Measurements from ENCODE around the gene LCP1. TPM values are rescaled to one million over a fixed set of nuclear protein-coding genes. Genes with fewer than 3 reads are reported as not detected.

LCP1 gene
- polyA plus RNA-seq, 1 of the 3 experiments (the other 2 are of a cell fraction) = 0.03 TPM

GRCh38 chr13:46211483-46212351, 29.7 kb upstream of the LCP1 start, which contains the start of gene LRRC63:
LRRC63 (plus strand) TSS chr13:46211928; CDS start chr13:46213035, 1,107 bp downstream.
- CTCF ChIA-PET = interaction anchor here (0.9 to 1.1 kb wide), 2 partner anchors 78 to 85 kb away, joined by 3 read pairs; no protein-coding TSS in a partner anchor
- WGBS (ENCODE audit: low lambda C conversion rate) = 5% methylated on average over 14 of the region's 53 CpGs
- DNase-seq = peak; percentile 91

GRCh38 chr13:46211116-46211482, 29.1 kb upstream of the LCP1 start:
- ChIA-PET POLR2A (no interaction called here), CTCF (interaction anchor here (0.9 to 1.1 kb wide), 3 partner anchors 24 to 85 kb away, joined by 3 read pairs; no protein-coding TSS in a partner anchor)
- no peaks in the 10 kb centered on the region for H3K9me3 ChIP-seq
- peak overlapping the region; percentile 96 for H2AFZ ChIP-seq (ENCODE audit: low read depth)
- H3K4me1 ChIP-seq (ENCODE audit: control insufficient read depth in 1 of 2, insufficient read depth in 2 of 2, low read depth in 1 of 2, low read length in 1 of 2) = peaks cover 0 to 10% of the 10 kb centered on the region in 2 experiments; a peak in 2 of 4 replicates
- 28% methylated on average over 9 of the region's 9 CpGs for WGBS (ENCODE audit: low lambda C conversion rate)
- H3F3A ChIP-seq (replicated peaks; ENCODE audit: insufficient read depth) = no peaks in the 10 kb centered on the region
- H3K9ac ChIP-seq = peak overlapping the region; percentile 39; the same call in 1 of the 2 replicates
- H3K4me3 ChIP-seq (ENCODE audit: low read depth in 2 of 2, low read length in 1 of 2) = peak overlapping the region; percentile 50 to 86
- TF ChIP-seq RFX5 (IDR thresholded peaks at IDR 0.05; ENCODE audit: low read length) (no peak), RXRA (IDR thresholded peaks at IDR 0.05; ENCODE audit: borderline replicate concordance, low read depth) (no peak), JUND (IDR thresholded peaks at IDR 0.05) (no peak), POLR2AphosphoS5 (IDR thresholded peaks at IDR 0.05; ENCODE audit: low read depth, low read length) (no peak), RCOR1 (IDR thresholded peaks at IDR 0.05; ENCODE audit: low read length) (no peak), SMC3 (IDR thresholded peaks at IDR 0.05; ENCODE audit: low read depth, low read length) (no peak), YY1 (IDR thresholded peaks at IDR 0.05; ENCODE audit: low read depth) (no peak)
- H3K4me2 ChIP-seq = peak overlapping the region; percentile 77
- no peaks in the 10 kb centered on the region for H3K36me3 ChIP-seq (replicated peaks in 1 of 2; ENCODE audit: control insufficient read depth in 1 of 2, insufficient read depth in 2 of 2, low read length in 1 of 2)
- no peak overlapping the region for H3K27ac ChIP-seq (ENCODE audit: low read depth in 2 of 2, low read length in 1 of 2)
- DNase-seq = peak; percentile 32
- no peaks in the 10 kb centered on the region for H4K20me1 ChIP-seq (ENCODE audit: insufficient read depth)
- H3K79me2 ChIP-seq (ENCODE audit: insufficient read depth) = no peaks in the 10 kb centered on the region
- H3K27me3 ChIP-seq (ENCODE audit: insufficient read depth) = no peaks in the 10 kb centered on the region
- H3K9me2 ChIP-seq = no peaks in the 10 kb centered on the region

More at GRCh38 chr13:46211483-46212351, 29.7 kb upstream of the LCP1 start, which contains the start of gene LRRC63:
- Histone ChIP-seq H3K9ac (peak within 1 kb of the TSS; percentile 39; the same call in 1 of the 2 replicates), H3F3A (replicated peaks; ENCODE audit: insufficient read depth) (no peaks in the 10 kb centered on the region), H3K4me2 (peak within 1 kb of the TSS; percentile 77), H3K79me2 (ENCODE audit: insufficient read depth) (no peaks in the 10 kb centered on the region), H2AFZ (ENCODE audit: low read depth) (peak within 1 kb of the TSS; percentile 96), H3K4me1 (ENCODE audit: control insufficient read depth in 1 of 2, insufficient read depth in 2 of 2, low read depth in 1 of 2, low read length in 1 of 2) (peaks cover 0 to 10% of the 10 kb centered on the region in 2 experiments; a peak in 2 of 4 replicates), H3K27ac (ENCODE audit: low read depth in 2 of 2, low read length in 1 of 2) (peak within 1 kb of the TSS in 1 of 2 experiments; percentile 43; a peak in 1 of 4 replicates), H3K36me3 (replicated peaks in 1 of 2; ENCODE audit: control insufficient read depth in 1 of 2, insufficient read depth in 2 of 2, low read length in 1 of 2) (no peaks in the 10 kb centered on the region), H3K9me3 (no peaks in the 10 kb centered on the region), H3K4me3 (ENCODE audit: low read depth in 2 of 2, low read length in 1 of 2) (peak within 1 kb of the TSS; percentile 50 to 86), H4K20me1 (ENCODE audit: insufficient read depth) (no peaks in the 10 kb centered on the region), H3K9me2 (no peaks in the 10 kb centered on the region), H3K27me3 (ENCODE audit: insufficient read depth) (no peaks in the 10 kb centered on the region)
- TF ChIP-seq NRF1 (IDR thresholded peaks at IDR 0.05; ENCODE audit: low read depth, low read length) (peak; percentile 75), RFX5 (IDR thresholded peaks at IDR 0.05; ENCODE audit: low read length) (no peak), USF2 (IDR thresholded peaks at IDR 0.05; ENCODE audit: borderline replicate concordance, low read depth, low read length) (no peak), MAX (IDR thresholded peaks at IDR 0.05; ENCODE audit: low read depth) (peak; percentile 62), RXRA (IDR thresholded peaks at IDR 0.05; ENCODE audit: borderline replicate concordance, low read depth) (no peak), JUND (IDR thresholded peaks at IDR 0.05) (no peak)
- POLR2A ChIA-PET = no interaction called here
